Hepatocyte (in vitro differentiated cells): Measurements from ENCODE around the gene UBE2E2.

Source experiments
- CTCF ChIP-seq: fragments of 200-600 bp; sonication (generic); IDR thresholded peaks from 2 replicates; pipeline ENCODE4 v1.5.1; 2016; ENCODE audit warnings: antibody characterized with exemption, mild to moderate bottlenecking; ENCODE audit not compliant: poor library complexity
- EZH2 ChIP-seq: fragments of 200-600 bp; sonication (generic); IDR thresholded peaks from 2 replicates; pipeline ENCODE4 v1.6.1; 2016; ENCODE audit warnings: antibody characterized with exemption, mild to moderate bottlenecking, borderline replicate concordance
- EZH2phosphoT487 ChIP-seq: fragments of 200-600 bp; sonication (generic); IDR thresholded peaks from one replicate; pipeline ENCODE4 v1.6.1; 2018; ENCODE audit warnings: antibody characterized with exemption, mild to moderate bottlenecking, low read depth, moderate library complexity; ENCODE audit not compliant: unreplicated experiment, severe bottlenecking

- no peak for TF ChIP-seq CTCF
- TF ChIP-seq EZH2 = no peak
- no peak for TF ChIP-seq EZH2phosphoT487
Measured at GRCh38 chr3:23518441-23518840, 315.3 kb downstream of the UBE2E2 start.
